LNCaP clone FGC (cell line): ENCODE data around the gene ZNF329.

ENCODE experiments used
- DNase-seq: peaks from one replicate; pipeline ENCODE4 v3.0.0-alpha.2; 2011; ENCODE audit warnings: low read depth
- H3K4me3 ChIP-seq: 2 replicates; pipeline ENCODE4 v1.5.1; 2011; ENCODE audit warnings: mild to moderate bottlenecking, low read depth, low read length, control low read depth
- TF ChIP-seq, protein P1 (sequence below): IDR thresholded peaks from 2 replicates; pipeline ENCODE4 v1.5.1; 2012; ENCODE audit warnings: mild to moderate bottlenecking; ENCODE audit not compliant: control insufficient read depth, insufficient read depth; ENCODE audit errors: extremely low read depth

Gene ZNF329

DNA sequence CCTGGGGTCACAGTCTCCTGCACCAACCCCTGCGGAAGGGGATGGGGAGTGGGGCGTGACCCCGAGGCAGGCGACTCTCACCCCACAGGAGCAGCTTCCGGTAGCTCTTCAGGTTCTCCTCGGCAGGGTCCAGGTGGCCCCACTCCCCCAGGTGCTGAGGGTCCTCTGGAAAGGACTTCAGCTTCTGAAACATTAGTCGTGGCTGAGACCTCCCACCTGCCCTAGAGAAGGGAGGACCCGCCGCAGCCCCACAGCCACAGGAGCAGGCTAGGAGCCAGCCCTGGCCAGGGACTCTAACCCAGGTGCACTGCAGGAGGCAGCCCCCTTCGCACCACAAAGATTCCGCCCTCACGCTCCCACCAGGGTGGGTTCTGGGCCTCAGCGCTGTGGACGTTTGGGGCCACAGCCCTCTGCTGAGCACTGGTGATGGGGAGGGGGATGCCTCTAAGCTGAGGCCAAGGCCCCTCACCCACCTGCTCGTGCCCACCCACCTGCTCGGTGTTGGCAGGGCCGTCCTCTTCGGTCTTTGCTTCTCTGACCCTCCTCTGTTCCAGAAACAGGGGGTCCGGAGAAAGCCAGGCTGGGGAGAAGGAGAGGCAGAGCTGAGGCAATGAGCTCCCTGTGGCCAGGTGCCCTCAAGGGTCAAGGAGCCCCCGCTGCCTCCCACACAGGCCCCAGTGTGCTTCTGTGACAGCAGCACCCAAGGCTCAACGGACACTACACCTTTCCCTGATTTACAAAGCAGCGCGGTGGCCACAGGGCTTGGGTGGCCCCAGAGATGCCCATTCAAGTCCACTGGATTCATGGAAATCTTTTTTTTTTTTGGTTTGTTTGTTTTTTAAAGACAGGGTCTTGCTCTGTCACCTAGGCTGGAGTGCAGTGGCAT is 63.5 kb downstream of the ZNF329 start:
- DNase-seq, result no peak
- no peak overlapping the region for H3K4me3 ChIP-seq
- TF ChIP-seq, protein P1, sequence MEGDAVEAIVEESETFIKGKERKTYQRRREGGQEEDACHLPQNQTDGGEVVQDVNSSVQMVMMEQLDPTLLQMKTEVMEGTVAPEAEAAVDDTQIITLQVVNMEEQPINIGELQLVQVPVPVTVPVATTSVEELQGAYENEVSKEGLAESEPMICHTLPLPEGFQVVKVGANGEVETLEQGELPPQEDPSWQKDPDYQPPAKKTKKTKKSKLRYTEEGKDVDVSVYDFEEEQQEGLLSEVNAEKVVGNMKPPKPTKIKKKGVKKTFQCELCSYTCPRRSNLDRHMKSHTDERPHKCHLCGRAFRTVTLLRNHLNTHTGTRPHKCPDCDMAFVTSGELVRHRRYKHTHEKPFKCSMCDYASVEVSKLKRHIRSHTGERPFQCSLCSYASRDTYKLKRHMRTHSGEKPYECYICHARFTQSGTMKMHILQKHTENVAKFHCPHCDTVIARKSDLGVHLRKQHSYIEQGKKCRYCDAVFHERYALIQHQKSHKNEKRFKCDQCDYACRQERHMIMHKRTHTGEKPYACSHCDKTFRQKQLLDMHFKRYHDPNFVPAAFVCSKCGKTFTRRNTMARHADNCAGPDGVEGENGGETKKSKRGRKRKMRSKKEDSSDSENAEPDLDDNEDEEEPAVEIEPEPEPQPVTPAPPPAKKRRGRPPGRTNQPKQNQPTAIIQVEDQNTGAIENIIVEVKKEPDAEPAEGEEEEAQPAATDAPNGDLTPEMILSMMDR, result no peak

DNA sequence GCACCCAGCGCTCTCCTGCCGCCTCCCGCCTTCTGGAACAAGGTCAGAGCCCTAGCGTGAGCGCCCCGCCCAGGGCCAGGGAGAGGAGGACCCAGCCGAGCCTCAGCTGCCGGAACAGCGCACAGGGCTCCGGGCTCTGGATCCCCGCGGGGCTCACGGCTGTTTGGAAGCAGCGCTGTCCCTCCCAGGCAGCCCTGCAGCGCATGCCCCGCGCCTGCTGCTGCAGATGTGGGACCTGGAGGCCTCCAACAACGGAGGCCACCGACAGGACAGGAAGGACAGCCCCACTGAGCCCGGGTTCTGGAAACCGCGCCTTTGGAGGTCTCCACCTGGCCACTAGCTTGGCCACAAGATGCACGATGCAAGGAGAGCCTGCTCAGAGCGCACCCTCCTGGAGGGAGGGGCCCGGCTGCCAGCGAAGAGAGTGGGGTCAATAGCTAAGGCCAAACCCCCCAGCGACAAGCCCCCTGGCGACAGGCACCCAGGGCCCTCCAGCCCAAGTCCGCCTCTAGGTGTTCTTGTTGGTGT is 65.2 kb downstream of the ZNF329 start:
- no peak overlapping the region for H3K4me3 ChIP-seq
- DNase-seq, result no peak
- TF ChIP-seq, protein P1, result no peak

DNA sequence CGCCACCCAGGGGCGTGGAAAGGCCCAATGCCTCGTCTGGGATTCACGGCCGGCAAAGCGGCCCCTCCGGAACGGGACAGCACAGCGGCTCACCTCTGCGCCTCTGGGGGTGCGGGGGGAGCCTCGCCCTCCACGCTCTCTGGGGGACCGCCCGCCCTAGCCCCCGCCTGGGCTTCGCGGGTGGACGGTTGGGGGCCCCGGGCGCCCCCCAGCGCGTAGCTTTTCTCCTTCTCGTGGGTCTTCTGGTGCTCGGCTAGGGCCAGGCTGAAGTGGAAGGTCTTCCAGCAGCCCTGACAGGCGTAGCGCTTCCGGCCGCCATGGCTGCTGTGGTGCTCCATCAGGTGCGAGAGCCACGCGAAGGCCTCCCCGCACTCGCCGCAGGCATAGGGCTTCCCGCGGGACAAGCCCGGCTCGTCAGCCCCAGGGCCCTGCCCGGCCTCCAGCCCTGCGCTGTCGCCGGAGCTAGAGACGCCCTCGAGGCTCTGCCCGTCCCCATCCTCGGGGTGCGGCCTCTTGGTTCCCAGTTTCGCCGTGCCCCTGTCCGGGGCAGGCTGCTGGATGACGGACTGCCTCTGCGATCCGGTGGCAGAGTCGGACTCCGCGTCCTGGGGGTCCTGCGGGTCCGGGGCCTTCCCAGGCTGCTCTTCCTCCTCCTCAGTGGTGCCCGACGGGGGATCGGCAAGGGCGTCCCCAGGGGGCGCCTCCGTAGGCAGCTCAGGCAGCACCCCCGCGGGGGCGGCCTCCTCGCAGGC is 65.8 kb downstream of the ZNF329 start:
- H3K4me3 ChIP-seq, result no peak overlapping the region
- TF ChIP-seq, protein P1, result no peak
- DNase-seq, result no peak

DNA sequence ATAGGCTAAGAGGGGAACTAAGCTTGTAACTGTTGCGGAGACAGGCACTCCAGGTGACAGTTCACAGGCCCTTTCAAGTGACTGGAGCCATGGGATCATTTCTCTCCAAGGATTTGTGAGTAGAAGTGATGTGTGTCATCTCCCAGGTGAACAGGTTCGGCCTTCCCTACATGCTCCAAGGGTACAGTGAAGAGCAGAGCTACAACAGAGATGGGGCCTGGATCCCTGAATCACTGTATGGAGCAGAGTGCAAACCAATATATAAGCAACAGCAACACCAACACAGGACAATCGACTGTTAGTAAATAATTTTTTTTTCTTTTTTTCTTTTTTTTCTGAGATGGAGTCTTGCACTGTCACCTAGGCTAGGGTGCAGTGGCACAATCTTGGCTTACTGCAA is 67.6 kb downstream of the ZNF329 start:
- DNase-seq, result no peak
- TF ChIP-seq, protein P1, result no peak
- H3K4me3 ChIP-seq, result no peak overlapping the region

DNA sequence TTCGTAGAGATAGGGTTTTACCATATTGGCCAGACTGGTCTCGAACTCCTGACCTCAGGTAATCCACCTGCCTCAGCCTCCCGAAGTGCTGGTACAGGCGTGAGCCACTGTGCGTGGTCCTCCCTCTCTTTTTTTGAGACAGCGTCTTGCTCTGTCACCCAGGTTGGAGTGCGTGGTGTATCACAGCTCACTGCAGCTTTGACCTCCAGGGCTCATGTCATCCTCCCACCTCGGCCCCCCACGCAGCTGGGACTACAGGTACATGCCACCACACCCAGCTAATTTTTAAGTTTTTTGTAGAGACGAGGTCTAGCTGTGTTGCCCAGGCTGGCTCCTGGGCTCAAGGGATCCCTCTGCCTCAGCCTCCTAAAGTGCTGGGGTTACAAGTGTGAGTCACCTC is 70.8 kb downstream of the ZNF329 start:
- TF ChIP-seq, protein P1, result no peak
- H3K4me3 ChIP-seq, result no peak overlapping the region
- DNase-seq, result no peak
